ENCODE results near the gene SLC2A4RG. TPM values are rescaled to one million over a fixed set of nuclear protein-coding genes. Genes with fewer than 3 reads are reported as not detected.
A peak's percentile ranks its signal among the peaks of the same experiment; 100 is the strongest.

SLC2A4RG gene
- total and polyA plus RNA-seq, 2 experiments from 2014 or later = 43.9 to 50.4 TPM

DNA sequence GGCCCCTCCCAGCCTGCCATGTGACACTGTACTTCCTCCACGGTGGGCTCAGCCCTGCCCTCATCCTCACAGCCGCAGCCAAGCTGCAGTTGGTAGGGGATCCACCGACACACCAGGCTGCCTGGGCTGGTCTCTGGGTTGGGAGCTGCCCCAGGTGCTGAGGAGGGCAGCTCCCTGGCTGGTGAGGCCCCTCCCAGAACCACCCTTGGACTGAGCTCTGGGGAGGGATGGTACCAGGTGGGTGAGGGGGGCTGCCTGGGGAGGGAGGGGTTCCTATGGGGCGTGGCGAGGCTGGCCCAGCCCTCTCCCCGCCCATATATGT, 43.3 kb upstream of the SLC2A4RG start:
- DNase-seq (ENCODE audit: low spot score) = peak; percentile 73
- Histone ChIP-seq H3K4me2 (peak overlapping the region; percentile 86), H3K36me3 (replicated peaks; ENCODE audit: insufficient read depth, low read depth) (no peaks in the 10 kb centered on the region), H3K9me2 (replicated peaks; ENCODE audit: insufficient read depth) (no peaks in the 10 kb centered on the region), H3K9me3 (ENCODE audit: low read depth) (no peaks in the 10 kb centered on the region), H3K79me2 (no peaks in the 10 kb centered on the region), H3K27ac (no peak overlapping the region), H4K20me1 (ENCODE audit: insufficient read depth, poor library complexity, severe bottlenecking) (no peaks in the 10 kb centered on the region), H3K27me3 (no peaks in the 10 kb centered on the region), H2AFZ (no peak overlapping the region), H3K4me3 (no peak overlapping the region), H3K4me1 (ENCODE audit: insufficient read depth) (peaks cover 10% of the 10 kb centered on the region)
- TF ChIP-seq, protein P1, sequence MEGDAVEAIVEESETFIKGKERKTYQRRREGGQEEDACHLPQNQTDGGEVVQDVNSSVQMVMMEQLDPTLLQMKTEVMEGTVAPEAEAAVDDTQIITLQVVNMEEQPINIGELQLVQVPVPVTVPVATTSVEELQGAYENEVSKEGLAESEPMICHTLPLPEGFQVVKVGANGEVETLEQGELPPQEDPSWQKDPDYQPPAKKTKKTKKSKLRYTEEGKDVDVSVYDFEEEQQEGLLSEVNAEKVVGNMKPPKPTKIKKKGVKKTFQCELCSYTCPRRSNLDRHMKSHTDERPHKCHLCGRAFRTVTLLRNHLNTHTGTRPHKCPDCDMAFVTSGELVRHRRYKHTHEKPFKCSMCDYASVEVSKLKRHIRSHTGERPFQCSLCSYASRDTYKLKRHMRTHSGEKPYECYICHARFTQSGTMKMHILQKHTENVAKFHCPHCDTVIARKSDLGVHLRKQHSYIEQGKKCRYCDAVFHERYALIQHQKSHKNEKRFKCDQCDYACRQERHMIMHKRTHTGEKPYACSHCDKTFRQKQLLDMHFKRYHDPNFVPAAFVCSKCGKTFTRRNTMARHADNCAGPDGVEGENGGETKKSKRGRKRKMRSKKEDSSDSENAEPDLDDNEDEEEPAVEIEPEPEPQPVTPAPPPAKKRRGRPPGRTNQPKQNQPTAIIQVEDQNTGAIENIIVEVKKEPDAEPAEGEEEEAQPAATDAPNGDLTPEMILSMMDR (IDR thresholded peaks at IDR 0.05; ENCODE audit: poor library complexity) = no peak
- TF ChIP-seq EZH2phosphoT487 (IDR thresholded peaks at IDR 0.05; ENCODE audit: low read depth, severe bottlenecking, unreplicated experiment) = no peak
- TF ChIP-seq EZH2 (IDR thresholded peaks at IDR 0.05; ENCODE audit: borderline replicate concordance) = no peak
- 23% methylated on average over 3 of the region's 6 CpGs for WGBS (ENCODE audit: low lambda C conversion rate, missing lambda C conversion rate)

DNA sequence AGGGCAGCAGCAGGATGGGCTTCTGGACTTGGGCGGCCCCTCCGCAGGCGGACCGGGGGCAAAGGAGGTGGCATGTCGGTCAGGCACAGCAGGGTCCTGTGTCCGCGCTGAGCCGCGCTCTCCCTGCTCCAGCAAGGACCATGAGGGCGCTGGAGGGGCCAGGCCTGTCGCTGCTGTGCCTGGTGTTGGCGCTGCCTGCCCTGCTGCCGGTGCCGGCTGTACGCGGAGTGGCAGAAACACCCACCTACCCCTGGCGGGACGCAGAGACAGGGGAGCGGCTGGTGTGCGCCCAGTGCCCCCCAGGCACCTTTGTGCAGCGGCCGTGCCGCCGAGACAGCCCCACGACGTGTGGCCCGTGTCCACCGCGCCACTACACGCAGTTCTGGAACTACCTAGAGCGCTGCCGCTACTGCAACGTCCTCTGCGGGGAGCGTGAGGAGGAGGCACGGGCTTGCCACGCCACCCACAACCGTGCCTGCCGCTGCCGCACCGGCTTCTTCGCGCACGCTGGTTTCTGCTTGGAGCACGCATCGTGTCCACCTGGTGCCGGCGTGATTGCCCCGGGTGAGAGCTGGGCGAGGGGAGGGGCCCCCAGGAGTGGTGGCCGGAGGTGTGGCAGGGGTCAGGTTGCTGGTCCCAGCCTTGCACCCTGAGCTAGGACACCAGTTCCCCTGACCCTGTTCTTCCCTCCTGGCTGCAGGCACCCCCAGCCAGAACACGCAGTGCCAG, 42.8 kb upstream of the SLC2A4RG start, which contains the start of gene TNFRSF6B:
Gene TNFRSF6B, plus strand, starts transcription at position 25 of the 729 bp plus-strand sequence. Its CDS starts 116 bp downstream, at position 141.
- DNase-seq (ENCODE audit: low spot score) = no peak
- no peaks in the 10 kb centered on the region for H3K9me3 ChIP-seq (ENCODE audit: low read depth)
- H3K4me2 ChIP-seq = peak within 1 kb of the TSS; percentile 86
- H3K27me3 ChIP-seq = no peaks in the 10 kb centered on the region
- H3K4me3 ChIP-seq = no peak within 1 kb of the TSS
- no peak within 1 kb of the TSS for H2AFZ ChIP-seq
- H3K4me1 ChIP-seq (ENCODE audit: insufficient read depth) = peaks cover 10% of the 10 kb centered on the region
- TF ChIP-seq, protein P1 (IDR thresholded peaks at IDR 0.05; ENCODE audit: poor library complexity) = no peak
- no peak for TF ChIP-seq EZH2phosphoT487 (IDR thresholded peaks at IDR 0.05; ENCODE audit: low read depth, severe bottlenecking, unreplicated experiment)
- TF ChIP-seq EZH2 (IDR thresholded peaks at IDR 0.05; ENCODE audit: borderline replicate concordance) = no peak
- H4K20me1 ChIP-seq (ENCODE audit: insufficient read depth, poor library complexity, severe bottlenecking) = no peaks in the 10 kb centered on the region
- WGBS (ENCODE audit: low lambda C conversion rate, missing lambda C conversion rate) = 17% methylated on average over 52 of the region's 52 CpGs
- H3K36me3 ChIP-seq (replicated peaks; ENCODE audit: insufficient read depth, low read depth) = no peaks in the 10 kb centered on the region
- H3K27ac ChIP-seq = no peak within 1 kb of the TSS
- no peaks in the 10 kb centered on the region for H3K79me2 ChIP-seq
- no peaks in the 10 kb centered on the region for H3K9me2 ChIP-seq (replicated peaks; ENCODE audit: insufficient read depth)

DNA sequence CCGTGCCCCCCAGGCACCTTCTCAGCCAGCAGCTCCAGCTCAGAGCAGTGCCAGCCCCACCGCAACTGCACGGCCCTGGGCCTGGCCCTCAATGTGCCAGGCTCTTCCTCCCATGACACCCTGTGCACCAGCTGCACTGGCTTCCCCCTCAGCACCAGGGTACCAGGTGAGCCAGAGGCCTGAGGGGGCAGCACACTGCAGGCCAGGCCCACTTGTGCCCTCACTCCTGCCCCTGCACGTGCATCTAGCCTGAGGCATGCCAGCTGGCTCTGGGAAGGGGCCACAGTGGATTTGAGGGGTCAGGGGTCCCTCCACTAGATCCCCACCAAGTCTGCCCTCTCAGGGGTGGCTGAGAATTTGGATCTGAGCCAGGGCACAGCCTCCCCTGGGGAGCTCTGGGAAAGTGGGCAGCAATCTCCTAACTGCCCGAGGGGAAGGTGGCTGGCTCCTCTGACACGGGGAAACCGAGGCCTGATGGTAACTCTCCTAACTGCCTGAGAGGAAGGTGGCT, 42.2 kb upstream of the SLC2A4RG start:
- no peak overlapping the region for H3K4me3 ChIP-seq

More for the DNA sequence above, 42.2 kb upstream of the SLC2A4RG start:
- Histone ChIP-seq H3K27me3 (no peaks in the 10 kb centered on the region), H3K4me2 (peak overlapping the region; percentile 86), H3K9me3 (ENCODE audit: low read depth) (no peaks in the 10 kb centered on the region), H3K36me3 (replicated peaks; ENCODE audit: insufficient read depth, low read depth) (no peaks in the 10 kb centered on the region), H3K27ac (no peak overlapping the region), H3K4me1 (ENCODE audit: insufficient read depth) (peaks cover 10% of the 10 kb centered on the region), H2AFZ (no peak overlapping the region), H3K9me2 (replicated peaks; ENCODE audit: insufficient read depth) (no peaks in the 10 kb centered on the region), H3K79me2 (no peaks in the 10 kb centered on the region), H4K20me1 (ENCODE audit: insufficient read depth, poor library complexity, severe bottlenecking) (no peaks in the 10 kb centered on the region)
- no peak for DNase-seq (ENCODE audit: low spot score)
- TF ChIP-seq EZH2phosphoT487 (IDR thresholded peaks at IDR 0.05; ENCODE audit: low read depth, severe bottlenecking, unreplicated experiment) (no peak), EZH2 (IDR thresholded peaks at IDR 0.05; ENCODE audit: borderline replicate concordance) (no peak)
- TF ChIP-seq, protein P1 (IDR thresholded peaks at IDR 0.05; ENCODE audit: poor library complexity) = no peak
- WGBS (ENCODE audit: low lambda C conversion rate, missing lambda C conversion rate) = 81% methylated on average over 7 of the region's 7 CpGs

Measured in hepatocyte (in vitro differentiated cells).